Right cardiac atrium (tissue), 5 donors: ENCODE measurements around the gene GPR132. TPM values are rescaled to one million over a fixed set of nuclear protein-coding genes. Genes with fewer than 3 reads are reported as not detected.

Experiments
- ATAC-seq, 2 donors: fragments of 200-7000 bp; cut with Tn5 transposase; one replicate each; pipeline versions ENCODE4 v1.8.0 to v1.9.1; 2020; ENCODE audit warnings: moderate library complexity in 2 of 2, mild to moderate bottlenecking in 1 of 2
- DNase-seq, 3 donors: peaks; one replicate each; pipeline ENCODE4 v3.0.0-alpha.2; 2020
- H3K27ac ChIP-seq: one replicate; pipeline ENCODE4 v1.5.1; 2013; ENCODE audit warnings: mild to moderate bottlenecking, low read length, control low read depth, moderate library complexity
- H3K27me3 ChIP-seq: one replicate; pipeline ENCODE4 v1.6.1; 2013; ENCODE audit not compliant: control insufficient read depth, insufficient read depth
- H3K4me1 ChIP-seq: one replicate; pipeline ENCODE4 v1.6.1; 2013; ENCODE audit warnings: low read length; ENCODE audit not compliant: control insufficient read depth, insufficient read depth
- H3K4me3 ChIP-seq: one replicate; pipeline ENCODE4 v1.5.1; 2013; ENCODE audit warnings: low read length, control low read depth
- H3K9me3 ChIP-seq: one replicate; pipeline ENCODE4 v1.6.1; 2013; ENCODE audit warnings: low read length; ENCODE audit not compliant: control insufficient read depth
- WGBS: extraction: QIAGEN DNeasy Blood & Tissue Kit; methylation state at CpG from one replicate; pipeline ENCODE4 v1.1.7; 2013; 5-methylcytosine and 5-hydroxymethylcytosine counted together
- intact Hi-C, 4 donors: fragments of 100-400 bp; cut with DNase I; formaldehyde crosslinking; loops; one replicate each; pipeline versions ENCODE4 v1.11.0 to v1.14.0; 2022 to 2023
- polyA plus RNA-seq: library from polyadenylated mRNA; stranded (reverse); fragments of 200-250 nt; gene quantifications from one replicate; pipeline ENCODE4 v1.2.3, GENCODE V29; 2013
- total RNA-seq, 4 donors: library from RNA; stranded (reverse); fragmentation: NEBNext Ultra II Directional; extraction: Animal tissue kit (Norgen Biotek cat#: 25700); gene quantifications; one replicate each; pipeline ENCODE4 v1.2.1, GENCODE V29; 2021
- donor health status: healthy with polysubstance abuse.
- donor health status: DM: no; HTN: yes; CAD: no.
- donor health status: DM: no; HTN: no; CAD: no.
- donor health status: DM: no; HTN: yes; CAD: no; lungs with severe emphysema.
- donor health status: DM: yes; HTN: yes; CAD: no.

The GPR132 gene
- total and polyA plus RNA-seq, 5 donors: 0.32 to 0.80 (median 0.70) TPM

- intact Hi-C loops: no loop called here
- no peak overlapping the region for H3K4me3 ChIP-seq
- no peaks in the 10 kb centered on the region for H3K9me3 ChIP-seq
- no peaks in the 10 kb centered on the region for H3K27me3 ChIP-seq
- H3K4me1 ChIP-seq: peaks cover 3% of the 10 kb centered on the region
- no peak overlapping the region for H3K27ac ChIP-seq
- ATAC-seq: no peak
- no peak for DNase-seq
- WGBS: 80% methylated on average over 9 of the region's 9 CpGs
Observed at GRCh38 chr14:105015242-105015641, 50.0 kb downstream of the GPR132 start.

GRCh38 chr14:105014631-105015030 lies 50.6 kb downstream of the GPR132 start:
- 71% methylated on average over 4 of the region's 4 CpGs for WGBS
- no peaks in the 10 kb centered on the region for H3K9me3 ChIP-seq
- H3K27ac ChIP-seq: no peak overlapping the region
- H3K4me1 ChIP-seq: peaks cover 3% of the 10 kb centered on the region
- ATAC-seq (no peak), DNase-seq (no peak)
- intact Hi-C loops: no loop called here
- H3K27me3 ChIP-seq: no peaks in the 10 kb centered on the region
- no peak overlapping the region for H3K4me3 ChIP-seq

- 84% methylated on average over 9 of the region's 9 CpGs for WGBS
- intact Hi-C loops: no loop called here
Observed at GRCh38 chr14:105014032-105014431, 51.2 kb downstream of the GPR132 start.

GRCh38 chr14:105013150-105013785 lies 52.0 kb downstream of the GPR132 start:
- Histone ChIP-seq H3K27me3 (no peaks in the 10 kb centered on the region), H3K9me3 (no peaks in the 10 kb centered on the region), H3K27ac (no peak overlapping the region), H3K4me3 (no peak overlapping the region), H3K4me1 (no peaks in the 10 kb centered on the region)
- DNase-seq (peak; percentile 52 to 84 (median 82)), ATAC-seq (peak; percentile 63 to 77)
- intact Hi-C loops: no loop called here
- WGBS: 32% methylated on average over 8 of the region's 8 CpGs

More at GRCh38 chr14:105014032-105014431, 51.2 kb downstream of the GPR132 start:
- Histone ChIP-seq H3K27ac (no peak overlapping the region), H3K9me3 (no peaks in the 10 kb centered on the region), H3K4me3 (no peak overlapping the region), H3K4me1 (peaks cover 2% of the 10 kb centered on the region), H3K27me3 (no peaks in the 10 kb centered on the region)
- no peak for ATAC-seq
- DNase-seq: no peak

GRCh38 chr14:105012171-105012985 lies 52.9 kb downstream of the GPR132 start:
- intact Hi-C loops: no loop called here
- no peak overlapping the region for H3K27ac ChIP-seq
- peak; percentile 67 to 69 for ATAC-seq
- H3K27me3 ChIP-seq: no peaks in the 10 kb centered on the region
- DNase-seq: peak in 1 of 3 donors; percentile 70
- H3K9me3 ChIP-seq: no peaks in the 10 kb centered on the region
- H3K4me3 ChIP-seq: no peak overlapping the region
- WGBS: 68% methylated on average over 23 of the region's 23 CpGs
- no peaks in the 10 kb centered on the region for H3K4me1 ChIP-seq

- H3K27me3 ChIP-seq: no peaks in the 10 kb centered on the region
- intact Hi-C loops: no loop called here
- no peak for ATAC-seq
- WGBS: 81% methylated on average over 29 of the region's 29 CpGs
- H3K4me1 ChIP-seq: no peaks in the 10 kb centered on the region
- peak in 1 of 3 donors; percentile 49 for DNase-seq
- no peak overlapping the region for H3K27ac ChIP-seq
- no peaks in the 10 kb centered on the region for H3K9me3 ChIP-seq
- H3K4me3 ChIP-seq: no peak overlapping the region
Observed at GRCh38 chr14:105011312-105011990, 53.8 kb downstream of the GPR132 start.

GRCh38 chr14:105010891-105011291 lies 54.3 kb downstream of the GPR132 start:
- no peaks in the 10 kb centered on the region for H3K27me3 ChIP-seq
- DNase-seq (peak in 1 of 3 donors; percentile 53), ATAC-seq (no peak)
- intact Hi-C loops: no loop called here
- H3K4me1 ChIP-seq: no peaks in the 10 kb centered on the region
- no peaks in the 10 kb centered on the region for H3K9me3 ChIP-seq
- 82% methylated on average over 17 of the region's 17 CpGs for WGBS
- H3K27ac ChIP-seq: no peak overlapping the region
- no peak overlapping the region for H3K4me3 ChIP-seq

- ATAC-seq: no peak
- H3K4me1 ChIP-seq: no peaks in the 10 kb centered on the region
- no peaks in the 10 kb centered on the region for H3K9me3 ChIP-seq
- intact Hi-C loops: no loop called here
- DNase-seq: peak in 1 of 3 donors; percentile 5
- H3K27ac ChIP-seq: no peak overlapping the region
- H3K27me3 ChIP-seq: no peaks in the 10 kb centered on the region
- H3K4me3 ChIP-seq: no peak overlapping the region
- 86% methylated on average over 4 of the region's 4 CpGs for WGBS
Observed at GRCh38 chr14:105010106-105010505, 55.1 kb downstream of the GPR132 start.

- 93% methylated on average over 19 of the region's 19 CpGs for WGBS
- DNase-seq: peak in 1 of 3 donors; percentile 31
- no peak overlapping the region for H3K4me3 ChIP-seq
- H3K27ac ChIP-seq: no peak overlapping the region
- intact Hi-C loops: no loop called here
- ATAC-seq: no peak
- no peaks in the 10 kb centered on the region for H3K27me3 ChIP-seq
- no peaks in the 10 kb centered on the region for H3K9me3 ChIP-seq
- H3K4me1 ChIP-seq: no peaks in the 10 kb centered on the region
Observed at GRCh38 chr14:105007593-105008264, 57.5 kb downstream of the GPR132 start.

- DNase-seq (peak in 2 of 3 donors; percentile 47 to 56), ATAC-seq (peak; percentile 29 to 39)
- Histone ChIP-seq H3K4me3 (no peak overlapping the region), H3K4me1 (no peaks in the 10 kb centered on the region), H3K9me3 (no peaks in the 10 kb centered on the region), H3K27ac (no peak overlapping the region), H3K27me3 (no peaks in the 10 kb centered on the region)
- WGBS: 69% methylated on average over 21 of the region's 21 CpGs
- intact Hi-C loops: no loop called here
Observed at GRCh38 chr14:105006831-105007592, 58.2 kb downstream of the GPR132 start.
